HepG2 (cell line): Measurements from ENCODE around the gene TBC1D14. TPM values are rescaled to one million over a fixed set of nuclear protein-coding genes. Genes with fewer than 3 reads are reported as not detected.
A peak's percentile ranks its signal among the peaks of the same experiment; 100 is the strongest.

Experiments used
- ATAC-seq: fragments of 200-7000 bp; cut with Tn5 transposase; 3 replicates; pipeline ENCODE4 v1.9.1; 2020; ENCODE audit warnings: mild to moderate bottlenecking, moderate library complexity
- BruUV-seq: library from RNA; stranded (reverse); fragments of 400-500 nt; replicated peaks from 2 replicates; lab custom pipeline; 2021; lab: Mats Ljungman, UMichigan
- CTCF ChIA-PET: fragments of 300-600 bp; formaldehyde crosslinking; extraction: SDS; loops from one replicate; lab custom pipeline; 2021; ENCODE audit warnings: low total read pairs, inconsistent platforms, low intra/inter-chr PET ratio; lab: Yijun Ruan, JAX
- POLR2A ChIA-PET: fragments of 350-600 bp; sonication (Branson Sonifier 250); formaldehyde crosslinking; loops from one replicate; lab custom pipeline; 2020; ENCODE audit warnings: antibody characterized with exemption, inconsistent platforms; lab: Yijun Ruan, JAX
- DNase-seq: peaks from one replicate; pipeline ENCODE4 v3.0.0-alpha.2; 2015; ENCODE audit warnings: low spot score
- FAIRE-seq: peaks from 3 replicates; lab custom pipeline; 2011; peaks lifted over from hg19 to GRCh38; lab: Jason Lieb, UNC
- H2AFZ ChIP-seq: one replicate; pipeline ENCODE4 v1.6.1; 2011; ENCODE audit warnings: low read length, inconsistent platforms
- H3K27ac ChIP-seq: fragments of 300-600 bp; 3 replicates; pipeline ENCODE4 v1.8.0; 2011; ENCODE audit warnings: mixed run types, mild to moderate bottlenecking, mixed read lengths, low read length, inconsistent platforms; ENCODE audit not compliant: insufficient read depth; ENCODE audit errors: extremely low read length
- H3K27me3 ChIP-seq, 2 experiments: fragments of 200-600 bp in 1 of 2; 2 replicates in 1 of 2; 3 replicates in 1 of 2; pipeline versions ENCODE4 v1.6.0 to v1.8.0; 2011; ENCODE audit warnings: low read length in 2 of 2, mild to moderate bottlenecking in 2 of 2, moderate library complexity in 2 of 2, inconsistent platforms in 1 of 2; ENCODE audit not compliant: insufficient read depth in 2 of 2, control insufficient read depth in 1 of 2
- H3K36me3 ChIP-seq, 2 experiments: fragments of 200-600 bp in 1 of 2; replicated peaks in 1 of 2; 2 replicates in 1 of 2; 3 replicates in 1 of 2; pipeline versions ENCODE4 v1.5.1 to v1.8.0; 2011; ENCODE audit warnings: low read length in 2 of 2, inconsistent platforms in 1 of 2; ENCODE audit not compliant: insufficient read depth in 2 of 2, control insufficient read depth in 1 of 2
- H3K4me1 ChIP-seq: 2 replicates; pipeline ENCODE4 v1.5.1; 2012; ENCODE audit warnings: low read length, inconsistent platforms; ENCODE audit not compliant: insufficient read depth
- H3K4me2 ChIP-seq: 2 replicates; pipeline ENCODE4 v1.6.0; 2011; ENCODE audit warnings: low read depth, low read length, inconsistent platforms
- H3K4me3 ChIP-seq, 3 experiments: fragments of 200-600 bp in 1 of 3; sonication (generic), shearing (Covaris generic) in 1 of 3; replicated peaks in 1 of 3; 2 replicates each; pipeline ENCODE4 v1.5.1; 2011 to 2016; ENCODE audit warnings: low read length in 3 of 3, inconsistent platforms in 2 of 3, low read depth in 2 of 3, mild to moderate bottlenecking in 2 of 3, control low read depth in 1 of 3, mixed read lengths in 1 of 3; ENCODE audit not compliant: insufficient read depth in 1 of 3
- H3K79me2 ChIP-seq: one replicate; pipeline ENCODE4 v1.6.1; 2011; ENCODE audit warnings: low read length, inconsistent platforms; ENCODE audit not compliant: insufficient read depth
- H3K9ac ChIP-seq: 2 replicates; pipeline ENCODE4 v1.6.0; 2011; ENCODE audit warnings: mild to moderate bottlenecking, low read depth, low read length, inconsistent platforms; ENCODE audit not compliant: insufficient read depth
- H3K9me3 ChIP-seq: 2 replicates; pipeline ENCODE4 v1.5.1; 2012; ENCODE audit warnings: mild to moderate bottlenecking, low read length
- H4K20me1 ChIP-seq: 2 replicates; pipeline ENCODE4 v1.6.0; 2011; ENCODE audit warnings: inconsistent platforms, mild to moderate bottlenecking, low read length, moderate library complexity; ENCODE audit not compliant: insufficient read depth
- ARID2 ChIP-seq: sonication (generic); formaldehyde crosslinking; IDR thresholded peaks from 2 replicates; pipeline ENCODE4 v1.8.1; 2022; ENCODE audit warnings: mild to moderate bottlenecking, missing genetic modification reagents, borderline replicate concordance
- CREB1 ChIP-seq, 2 experiments: fragments of 450-650 bp in 1 of 2; IDR thresholded peaks; 2 replicates each; pipeline ENCODE4 v1.6.1; 2016 to 2017; ENCODE audit warnings: control low read depth in 1 of 2, mild to moderate bottlenecking in 1 of 2, missing compliant biosample characterization in 1 of 2, missing genetic modification characterization in 1 of 2
- HDAC6 ChIP-seq: fragments of 200-600 bp; sonication (generic); IDR thresholded peaks from 2 replicates; pipeline ENCODE4 v1.7.0; 2017; ENCODE audit warnings: mild to moderate bottlenecking, antibody characterized with exemption, low read length, low read depth
- KAT8 ChIP-seq: IDR thresholded peaks from 2 replicates; pipeline ENCODE4 v1.6.1; 2016; ENCODE audit warnings: missing genetic modification reagents, missing compliant biosample characterization
- NCOA2 ChIP-seq: sonication (generic); formaldehyde crosslinking; IDR thresholded peaks from 2 replicates; pipeline ENCODE4 v1.8.0; 2022; ENCODE audit warnings: inconsistent platforms
- RXRA ChIP-seq: sonication (generic); formaldehyde crosslinking; IDR thresholded peaks from 2 replicates; pipeline ENCODE4 v1.5.1; 2020; ENCODE audit warnings: missing genetic modification reagents
- SIX1 ChIP-seq: sonication (generic); formaldehyde crosslinking; IDR thresholded peaks from 2 replicates; pipeline ENCODE4 v1.4.0; 2020; ENCODE audit warnings: missing genetic modification reagents, borderline replicate concordance
- ZNF34 ChIP-seq: sonication (generic); formaldehyde crosslinking; IDR thresholded peaks from 2 replicates; pipeline ENCODE4 v1.4.0; 2020; ENCODE audit warnings: mild to moderate bottlenecking, missing genetic modification reagents, borderline replicate concordance
- ZNF768 ChIP-seq: sonication (generic); formaldehyde crosslinking; IDR thresholded peaks from 2 replicates; pipeline ENCODE4 v1.4.0; 2020; ENCODE audit warnings: missing genetic modification reagents
- ZNF792 ChIP-seq: IDR thresholded peaks from 2 replicates; pipeline ENCODE4 v1.6.1; 2016
- WGBS: methylation state at CpG from one replicate; pipeline ENCODE4 v1.1.6; 2017; ENCODE audit warnings: low lambda C conversion rate; 5-methylcytosine and 5-hydroxymethylcytosine counted together
- in situ Hi-C: cut with HindIII; loops from 2 replicates; pipeline ENCODE4 v1.10.0; 2017; ENCODE audit warnings: low pct_unique_long_range_greater_than_20kb; ENCODE audit not compliant: extremely low pct_ligation_motif_present
- intact Hi-C: fragments of 100-400 bp; cut with micrococcal nuclease; formaldehyde crosslinking; loops from one replicate; pipeline ENCODE4 v1.10.0; 2022; ENCODE audit not compliant: unreplicated experiment
- polyA plus RNA-seq, 8 experiments: library from polyadenylated mRNA; depleted of rRNA in 3 of 8; stranded (reverse) in 7 of 8; unstranded in 1 of 8; fragments of >200 nt; fragmentation: Illumina TruSeq in 4 of 8; extraction: Trizol in 4 of 8; gene quantifications; 2 replicates each; pipeline versions ENCODE4 v1.2.1 to v1.2.3, GENCODE V29; 2011 to 2016; ENCODE audit warnings: low read depth in 4 of 8, missing spikeins in 1 of 8, mixed read lengths in 1 of 8; ENCODE audit not compliant: insufficient read depth in 1 of 8
- total RNA-seq, 5 experiments: library from RNA; depleted of rRNA; stranded (reverse); fragments of >200 nt; fragmentation: Illumina TruSeq; extraction: Trizol; gene quantifications; 2 replicates each; pipeline ENCODE4 v1.2.3, GENCODE V29; 2016; ENCODE audit warnings: low read depth in 1 of 5
- TF ChIP-seq, protein P1 (sequence below): sonication (generic); formaldehyde crosslinking; IDR thresholded peaks from 2 replicates; pipeline ENCODE4 v1.5.1; 2020; ENCODE audit warnings: missing genetic modification reagents, mild to moderate bottlenecking, borderline replicate concordance
- TF ChIP-seq, protein P2 (sequence below): sonication (generic); formaldehyde crosslinking; IDR thresholded peaks from 2 replicates; pipeline ENCODE4 v1.9.0; 2021; ENCODE audit warnings: missing genetic modification reagents, borderline replicate concordance
- TF ChIP-seq, protein P3 (sequence below): sonication (generic); formaldehyde crosslinking; IDR thresholded peaks from 2 replicates; pipeline ENCODE4 v1.4.0; 2020; ENCODE audit warnings: missing genetic modification reagents
- TF ChIP-seq, protein P4 (sequence below): sonication (generic); formaldehyde crosslinking; IDR thresholded peaks from 2 replicates; pipeline ENCODE4 v1.4.0; 2020; ENCODE audit warnings: missing genetic modification reagents

Gene TBC1D14
- total and polyA plus RNA-seq, 2 of the 13 experiments (the other 11 are each of a cell fraction or from before 2014, with no cell fraction given) = 29.5 to 46.5 TPM

DNA sequence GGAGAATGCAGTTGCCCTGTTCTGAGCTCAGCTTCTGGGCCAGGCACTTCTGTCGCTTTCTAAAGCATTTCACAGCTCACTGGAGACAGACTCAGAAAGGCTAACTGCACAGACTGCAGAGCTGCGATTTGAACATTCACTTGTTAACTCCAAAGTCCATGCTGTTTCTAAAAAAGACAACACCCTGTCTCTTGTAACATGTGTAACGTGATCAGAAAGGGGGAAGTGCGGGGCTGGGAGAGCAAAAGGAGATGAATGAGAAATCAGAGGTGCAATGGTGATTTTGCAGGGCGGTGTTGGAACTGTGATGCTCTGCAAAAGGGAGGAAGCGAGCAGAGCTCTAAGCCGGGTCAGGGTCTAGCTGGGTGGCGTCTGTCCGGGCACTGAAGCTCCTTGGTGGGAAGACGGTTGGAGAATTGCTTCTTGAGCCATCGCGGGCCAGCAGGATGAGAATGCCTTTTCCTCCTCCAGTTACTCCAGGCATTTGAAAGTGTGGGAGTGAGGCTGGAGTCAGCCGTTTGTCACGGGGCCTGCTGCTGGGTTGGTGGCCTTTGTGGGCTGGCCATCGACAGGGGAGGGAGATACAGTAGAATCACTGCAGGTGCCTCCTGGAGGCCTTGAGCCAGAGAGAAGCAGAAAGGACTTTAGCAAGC is 20.3 kb downstream of the TBC1D14 start:
- ChIA-PET POLR2A (interaction anchor here (0.8 to 2.0 kb wide), 11 partner anchors 10 to 162 kb away, joined by 3 to 32 read pairs (median 5); partner anchors contain the start of gene TBC1D14), CTCF (no interaction called here)
- peaks cover 44% of the 10 kb centered on the region for H4K20me1 ChIP-seq
- WGBS = 12% methylated on average over 15 of the region's 15 CpGs
- in situ Hi-C loops (no loop called here), intact Hi-C loops (loop anchor here (5.0 kb wide), 2 partner anchors 38 to 42 kb away; no protein-coding TSS in a partner anchor)
- no peaks in the 10 kb centered on the region for H3K9me3 ChIP-seq
- peaks cover 89% of the 10 kb centered on the region for H3K79me2 ChIP-seq
- no peaks in the 10 kb centered on the region for H3K27me3 ChIP-seq
- H3K36me3 ChIP-seq = peaks cover 9 to 27% of the 10 kb centered on the region in 2 experiments; a peak in 4 of 5 replicates
- FAIRE-seq = peak; percentile 93
- H3K4me3 ChIP-seq = peak overlapping the region; percentile 0 to 61 (median 41)
- H2AFZ ChIP-seq = no peak overlapping the region
- H3K9ac ChIP-seq = peak overlapping the region; percentile 38
- peak; percentile 85 for DNase-seq
- ATAC-seq = peak; percentile 55
- peak overlapping the region; percentile 62 for H3K27ac ChIP-seq
- peak overlapping the region; percentile 82 for H3K4me2 ChIP-seq
- no TSS peak for BruUV-seq
- peaks cover 97% of the 10 kb centered on the region for H3K4me1 ChIP-seq
- no peak for TF ChIP-seq ZNF768
- TF ChIP-seq ZNF792 (CRISPR knock-in tag) = peak; percentile 63; the same call in 1 of the 2 replicates
- TF ChIP-seq NCOA2 = 0 out of 2 replicates have a peak, but pooled peaks have one; percentile 28
- TF ChIP-seq HDAC6 = no peak
- TF ChIP-seq ARID2 (CRISPR knock-in tag) = no peak
- TF ChIP-seq, protein P1, sequence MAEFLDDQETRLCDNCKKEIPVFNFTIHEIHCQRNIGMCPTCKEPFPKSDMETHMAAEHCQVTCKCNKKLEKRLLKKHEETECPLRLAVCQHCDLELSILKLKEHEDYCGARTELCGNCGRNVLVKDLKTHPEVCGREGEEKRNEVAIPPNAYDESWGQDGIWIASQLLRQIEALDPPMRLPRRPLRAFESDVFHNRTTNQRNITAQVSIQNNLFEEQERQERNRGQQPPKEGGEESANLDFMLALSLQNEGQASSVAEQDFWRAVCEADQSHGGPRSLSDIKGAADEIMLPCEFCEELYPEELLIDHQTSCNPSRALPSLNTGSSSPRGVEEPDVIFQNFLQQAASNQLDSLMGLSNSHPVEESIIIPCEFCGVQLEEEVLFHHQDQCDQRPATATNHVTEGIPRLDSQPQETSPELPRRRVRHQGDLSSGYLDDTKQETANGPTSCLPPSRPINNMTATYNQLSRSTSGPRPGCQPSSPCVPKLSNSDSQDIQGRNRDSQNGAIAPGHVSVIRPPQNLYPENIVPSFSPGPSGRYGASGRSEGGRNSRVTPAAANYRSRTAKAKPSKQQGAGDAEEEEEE (CRISPR knock-in tag) = peak; percentile 67; the same call in 1 of the 2 replicates
- no peak for TF ChIP-seq CREB1 (IDR thresholded peaks at IDR 0.05)
- no peak for TF ChIP-seq CREB1 (CRISPR knock-in tag; IDR thresholded peaks at IDR 0.05)
- TF ChIP-seq, protein P2, sequence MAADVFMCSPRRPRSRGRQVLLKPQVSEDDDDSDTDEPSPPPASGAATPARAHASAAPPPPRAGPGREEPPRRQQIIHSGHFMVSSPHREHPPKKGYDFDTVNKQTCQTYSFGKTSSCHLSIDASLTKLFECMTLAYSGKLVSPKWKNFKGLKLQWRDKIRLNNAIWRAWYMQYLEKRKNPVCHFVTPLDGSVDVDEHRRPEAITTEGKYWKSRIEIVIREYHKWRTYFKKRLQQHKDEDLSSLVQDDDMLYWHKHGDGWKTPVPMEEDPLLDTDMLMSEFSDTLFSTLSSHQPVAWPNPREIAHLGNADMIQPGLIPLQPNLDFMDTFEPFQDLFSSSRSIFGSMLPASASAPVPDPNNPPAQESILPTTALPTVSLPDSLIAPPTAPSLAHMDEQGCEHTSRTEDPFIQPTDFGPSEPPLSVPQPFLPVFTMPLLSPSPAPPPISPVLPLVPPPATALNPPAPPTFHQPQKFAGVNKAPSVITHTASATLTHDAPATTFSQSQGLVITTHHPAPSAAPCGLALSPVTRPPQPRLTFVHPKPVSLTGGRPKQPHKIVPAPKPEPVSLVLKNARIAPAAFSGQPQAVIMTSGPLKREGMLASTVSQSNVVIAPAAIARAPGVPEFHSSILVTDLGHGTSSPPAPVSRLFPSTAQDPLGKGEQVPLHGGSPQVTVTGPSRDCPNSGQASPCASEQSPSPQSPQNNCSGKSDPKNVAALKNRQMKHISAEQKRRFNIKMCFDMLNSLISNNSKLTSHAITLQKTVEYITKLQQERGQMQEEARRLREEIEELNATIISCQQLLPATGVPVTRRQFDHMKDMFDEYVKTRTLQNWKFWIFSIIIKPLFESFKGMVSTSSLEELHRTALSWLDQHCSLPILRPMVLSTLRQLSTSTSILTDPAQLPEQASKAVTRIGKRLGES (CRISPR knock-in tag) = no peak
- no peak for TF ChIP-seq KAT8
- peak; percentile 88 for TF ChIP-seq SIX1 (CRISPR knock-in tag)
- TF ChIP-seq RXRA (CRISPR knock-in tag) = no peak
- no peak for TF ChIP-seq ZNF34 (CRISPR knock-in tag)
- TF ChIP-seq, protein P3, sequence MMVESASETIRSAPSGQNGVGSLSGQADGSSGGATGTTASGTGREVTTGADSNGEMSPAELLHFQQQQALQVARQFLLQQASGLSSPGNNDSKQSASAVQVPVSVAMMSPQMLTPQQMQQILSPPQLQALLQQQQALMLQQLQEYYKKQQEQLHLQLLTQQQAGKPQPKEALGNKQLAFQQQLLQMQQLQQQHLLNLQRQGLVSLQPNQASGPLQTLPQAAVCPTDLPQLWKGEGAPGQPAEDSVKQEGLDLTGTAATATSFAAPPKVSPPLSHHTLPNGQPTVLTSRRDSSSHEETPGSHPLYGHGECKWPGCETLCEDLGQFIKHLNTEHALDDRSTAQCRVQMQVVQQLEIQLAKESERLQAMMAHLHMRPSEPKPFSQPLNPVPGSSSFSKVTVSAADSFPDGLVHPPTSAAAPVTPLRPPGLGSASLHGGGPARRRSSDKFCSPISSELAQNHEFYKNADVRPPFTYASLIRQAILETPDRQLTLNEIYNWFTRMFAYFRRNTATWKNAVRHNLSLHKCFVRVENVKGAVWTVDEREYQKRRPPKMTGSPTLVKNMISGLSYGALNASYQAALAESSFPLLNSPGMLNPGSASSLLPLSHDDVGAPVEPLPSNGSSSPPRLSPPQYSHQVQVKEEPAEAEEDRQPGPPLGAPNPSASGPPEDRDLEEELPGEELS (CRISPR knock-in tag) = peak; percentile 29; the same call in 1 of the 2 replicates
- TF ChIP-seq, protein P4, sequence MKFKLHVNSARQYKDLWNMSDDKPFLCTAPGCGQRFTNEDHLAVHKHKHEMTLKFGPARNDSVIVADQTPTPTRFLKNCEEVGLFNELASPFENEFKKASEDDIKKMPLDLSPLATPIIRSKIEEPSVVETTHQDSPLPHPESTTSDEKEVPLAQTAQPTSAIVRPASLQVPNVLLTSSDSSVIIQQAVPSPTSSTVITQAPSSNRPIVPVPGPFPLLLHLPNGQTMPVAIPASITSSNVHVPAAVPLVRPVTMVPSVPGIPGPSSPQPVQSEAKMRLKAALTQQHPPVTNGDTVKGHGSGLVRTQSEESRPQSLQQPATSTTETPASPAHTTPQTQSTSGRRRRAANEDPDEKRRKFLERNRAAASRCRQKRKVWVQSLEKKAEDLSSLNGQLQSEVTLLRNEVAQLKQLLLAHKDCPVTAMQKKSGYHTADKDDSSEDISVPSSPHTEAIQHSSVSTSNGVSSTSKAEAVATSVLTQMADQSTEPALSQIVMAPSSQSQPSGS = peak; percentile 53; the same call in 1 of the 2 replicates
